ENCODE measurements around the gene NPR2. TPM values are rescaled to one million over a fixed set of nuclear protein-coding genes. Genes with fewer than 3 reads are reported as not detected.

NPR2 gene
- total and polyA plus RNA-seq, 9 donors: 5.5 to 54.4 (median 18.0) TPM

- H3K9me3 ChIP-seq: no peaks in the 10 kb centered on the region
- no peaks in the 10 kb centered on the region for H3K4me1 ChIP-seq (ENCODE audit: insufficient read depth)
- H3K27ac ChIP-seq: no peak overlapping the region
- no peaks in the 10 kb centered on the region for H3K36me3 ChIP-seq
- no peak for DNase-seq
- H3K27me3 ChIP-seq: no peaks in the 10 kb centered on the region
- H3K4me3 ChIP-seq: no peak overlapping the region
- intact Hi-C loops (cut with DNase I): no loop called here
- TF ChIP-seq CTCF (IDR thresholded peaks at IDR 0.05): no peak
- no peak for TF ChIP-seq POLR2A (IDR thresholded peaks at IDR 0.05)
- no peak for TF ChIP-seq EP300 (IDR thresholded peaks at IDR 0.05)
Measured at GRCh38 chr9:35822926-35823325, 31.5 kb downstream of the NPR2 start.

DNA sequence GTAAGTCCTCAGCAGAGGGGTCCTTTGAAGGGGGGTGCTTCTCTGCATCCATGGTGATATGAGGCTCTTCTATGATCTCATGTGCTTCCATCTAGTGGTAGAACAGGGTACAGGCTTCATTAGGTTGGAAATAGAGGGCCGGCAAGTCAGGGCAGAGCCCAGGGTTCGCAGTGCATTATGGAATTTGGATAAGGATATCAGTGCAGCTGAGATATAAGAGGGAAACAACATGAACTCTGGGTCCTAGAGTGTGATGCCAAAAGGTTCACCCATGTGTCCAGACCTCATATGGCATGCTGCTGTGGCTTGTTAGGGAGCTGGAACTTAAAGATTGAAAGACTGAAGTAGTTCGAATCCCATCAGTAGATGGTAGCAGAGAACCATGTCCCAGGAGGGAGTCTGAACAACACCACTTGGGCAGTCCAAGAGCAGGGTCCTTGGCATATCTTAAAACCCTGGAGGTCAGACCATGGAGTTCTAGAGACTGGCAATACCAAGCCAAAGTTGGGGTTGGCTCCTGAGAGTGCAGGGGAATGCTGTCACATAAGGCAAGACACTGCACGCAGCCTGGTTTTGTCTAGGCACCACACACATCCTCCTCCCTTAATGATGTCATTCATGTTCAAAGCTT is 34.8 kb downstream of the NPR2 start:
- Histone ChIP-seq H3K4me3 (no peak overlapping the region), H3K27me3 (no peaks in the 10 kb centered on the region), H3K4me1 (ENCODE audit: insufficient read depth) (peaks cover 11% of the 10 kb centered on the region), H3K27ac (no peak overlapping the region), H3K36me3 (no peaks in the 10 kb centered on the region), H3K9me3 (no peaks in the 10 kb centered on the region)
- TF ChIP-seq CTCF (IDR thresholded peaks at IDR 0.05): peak; percentile 23 to 46 (median 43)
- TF ChIP-seq POLR2A (IDR thresholded peaks at IDR 0.05): no peak
- no peak for TF ChIP-seq EP300 (IDR thresholded peaks at IDR 0.05)
- no peak for DNase-seq
- WGBS, 3 donors: 20 to 25% (median 22%) methylated on average over 4 of the region's 4 CpGs
- intact Hi-C loops (cut with DNase I): no loop called here

GRCh38 chr9:35827486-35827885 is 36.1 kb downstream of the NPR2 start:
- H3K4me1 ChIP-seq (ENCODE audit: insufficient read depth): peaks cover 13% of the 10 kb centered on the region
- intact Hi-C loops (cut with DNase I): no loop called here
- no peak overlapping the region for H3K27ac ChIP-seq
- H3K9me3 ChIP-seq: no peaks in the 10 kb centered on the region
- H3K4me3 ChIP-seq: no peak overlapping the region
- no peaks in the 10 kb centered on the region for H3K27me3 ChIP-seq
- no peak for TF ChIP-seq EP300 (IDR thresholded peaks at IDR 0.05)
- no peak for TF ChIP-seq CTCF (IDR thresholded peaks at IDR 0.05)
- no peak for TF ChIP-seq POLR2A (IDR thresholded peaks at IDR 0.05)
- WGBS, 3 donors: 76 to 92% (median 84%) methylated on average over 3 of the region's 3 CpGs
- no peaks in the 10 kb centered on the region for H3K36me3 ChIP-seq
- DNase-seq: no peak

DNA sequence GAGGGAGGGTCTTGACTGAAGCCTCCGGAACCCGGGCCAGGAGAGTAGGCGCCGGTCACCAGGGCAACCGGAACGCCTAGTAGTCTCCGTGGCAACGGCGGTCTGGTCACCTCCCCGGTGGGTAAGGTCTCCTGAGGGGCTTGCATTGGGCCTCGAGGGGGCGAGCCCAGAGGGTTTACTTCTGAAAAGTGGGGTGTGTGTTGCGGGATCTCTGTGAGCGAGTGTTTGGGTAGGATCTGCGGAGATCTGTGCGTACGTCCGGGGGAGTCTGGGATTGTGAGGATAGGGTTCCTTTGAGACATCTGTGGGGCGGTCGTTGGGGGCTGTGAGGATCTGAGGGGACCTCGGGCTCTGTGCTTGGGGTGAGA is 37.3 kb downstream of the NPR2 start, which contains the start of gene FAM221B:
Gene FAM221B, minus strand, starts transcription at position 17 of the 368 bp plus-strand sequence. CDS start 2,571 bp downstream, outside the sequence.
- WGBS, 3 donors: 1 to 2% (median 1%) methylated on average over 21 of the region's 21 CpGs
- Histone ChIP-seq H3K9me3 (no peaks in the 10 kb centered on the region), H3K36me3 (no peaks in the 10 kb centered on the region), H3K4me1 (ENCODE audit: insufficient read depth) (peaks cover 13% of the 10 kb centered on the region), H3K4me3 (peak within 1 kb of the TSS; percentile 75), H3K27ac (peak within 1 kb of the TSS; percentile 96 to 98), H3K27me3 (no peaks in the 10 kb centered on the region)
- TF ChIP-seq POLR2A (IDR thresholded peaks at IDR 0.05): no peak
- TF ChIP-seq CTCF (IDR thresholded peaks at IDR 0.05): no peak
- no peak for TF ChIP-seq EP300 (IDR thresholded peaks at IDR 0.05)
- DNase-seq: peak in 2 of 5 donors; percentile 44 to 60
- intact Hi-C loops (cut with DNase I): no loop called here
